Loucy (cell line): ENCODE measurements around the gene PRM1.

Source experiments
- CTCF ChIP-seq: fragments of 200-600 bp; sonication (generic); conservative IDR thresholded peaks from 2 replicates; pipeline ENCODE4 v1.5.1; 2014; ENCODE audit warnings: mild to moderate bottlenecking, antibody characterized with exemption, low read length
- EZH2phosphoT487 ChIP-seq: fragments of 200-600 bp; IDR thresholded peaks from 2 replicates; pipeline ENCODE4 v1.6.1; 2018; ENCODE audit warnings: antibody characterized with exemption, mild to moderate bottlenecking, moderate library complexity, borderline replicate concordance

DNA sequence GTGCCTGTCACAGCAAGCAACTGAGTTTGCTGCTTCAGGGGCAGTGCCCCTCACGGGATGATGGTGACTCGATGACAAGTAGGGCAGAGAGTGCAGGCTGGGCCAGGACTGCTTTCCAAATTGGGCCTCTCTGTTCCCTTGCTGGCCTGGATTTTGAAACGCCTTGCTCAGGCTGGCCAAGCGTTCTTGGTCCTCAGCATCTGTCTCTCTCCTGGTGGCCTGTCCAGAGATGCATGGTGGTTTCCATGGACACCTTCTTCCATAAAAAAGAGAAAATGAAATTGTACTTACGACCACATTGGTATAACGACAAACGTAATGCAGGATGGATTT lies 19.4 kb upstream of the PRM1 start:
- TF ChIP-seq CTCF = no peak
- no peak for TF ChIP-seq EZH2phosphoT487
